Psoas muscle (tissue), 8 donors: ENCODE results near the gene METTL17. TPM values are rescaled to one million over a fixed set of nuclear protein-coding genes. Genes with fewer than 3 reads are reported as not detected.
"Not testable (repeated sequence)": the region's sequence is repeated elsewhere in the genome, so short reads cannot be mapped to it uniquely, and the experiment has no call there.

ENCODE experiments used
- ATAC-seq, 4 donors: fragments of 200-7000 bp; cut with Tn5 transposase; one replicate each; pipeline ENCODE4 v1.9.1; 2020; ENCODE audit warnings: moderate library complexity in 3 of 4, mild to moderate bottlenecking in 2 of 4
- DNase-seq, 2 donors: peaks; one replicate each; pipeline ENCODE4 v3.0.0-alpha.2; 2020
- H3K27ac ChIP-seq: fragments of 200-600 bp; one replicate; pipeline ENCODE4 v1.8.0; 2022
- H3K27me3 ChIP-seq, 3 donors: fragments of 200-600 bp in 1 of 3; one replicate each; pipeline versions ENCODE4 v1.6.1 to v1.8.0; 2013 to 2022; ENCODE audit warnings: low read length in 2 of 3, mild to moderate bottlenecking in 2 of 3, moderate library complexity in 1 of 3; ENCODE audit not compliant: insufficient read depth in 3 of 3
- H3K36me3 ChIP-seq, 2 donors: fragments of 200-600 bp in 1 of 2; one replicate each; pipeline versions ENCODE4 v1.6.1 to v1.8.0; 2013 to 2022; ENCODE audit warnings: low read depth in 1 of 2, mild to moderate bottlenecking in 1 of 2, moderate library complexity in 1 of 2; ENCODE audit not compliant: insufficient read depth in 1 of 2
- H3K4me1 ChIP-seq: fragments of 200-600 bp; one replicate; pipeline ENCODE4 v1.8.0; 2022
- H3K4me3 ChIP-seq: fragments of 200-600 bp; one replicate; pipeline ENCODE4 v1.8.0; 2022; ENCODE audit warnings: mild to moderate bottlenecking
- H3K9me3 ChIP-seq: fragments of 200-600 bp; one replicate; pipeline ENCODE4 v1.8.0; 2022
- WGBS, 3 donors: extraction: QIAGEN DNeasy Blood & Tissue Kit; methylation state at CpG; one replicate each; pipeline versions ENCODE4 v1.1.6 to v1.1.7; 2013; 5-methylcytosine and 5-hydroxymethylcytosine counted together
- intact Hi-C, 2 donors: fragments of 100-400 bp; cut with DNase I; formaldehyde crosslinking; loops; one replicate each; pipeline versions ENCODE4 v1.11.0 to v1.14.2; 2022
- polyA plus RNA-seq, 3 donors: library from polyadenylated mRNA; stranded (reverse); fragments of 200-250 nt; gene quantifications; one replicate each; pipeline ENCODE4 v1.2.3, GENCODE V29; 2013
- total RNA-seq, 4 donors: library from RNA; stranded (reverse); fragmentation: NEBNext Ultra II Directional in 2 of 4; extraction: Animal tissue kit (Norgen Biotek cat#: 25700) in 2 of 4; gene quantifications; one replicate each; pipeline versions ENCODE4 v1.2.1 to v1.2.4, GENCODE V29; 2021 to 2023
- TF ChIP-seq, protein P1 (sequence below): fragments of 200-600 bp; IDR thresholded peaks from one replicate; pipeline ENCODE4 v1.8.0; 2022; ENCODE audit warnings: antibody characterized with exemption
- donor health status: healthy with polysubstance abuse.
- donor health status: DM: no; HTN: no; CAD: no; lungs with moderate emphysema.
- donor health status: Bipolar disorder and iron deficiency.
- donor health status: healthy.
- donor health status: DM: yes; HTN: yes; CAD: no.
- donor health status: DM: no; HTN: no; CAD: no.
- donor health status: DM: no; HTN: no; CAD: no.
- donor health status: DM: yes; HTN: yes; CAD: no.

METTL17 gene
- total and polyA plus RNA-seq, 7 donors = 24.6 to 55.7 (median 38.0) TPM

DNA sequence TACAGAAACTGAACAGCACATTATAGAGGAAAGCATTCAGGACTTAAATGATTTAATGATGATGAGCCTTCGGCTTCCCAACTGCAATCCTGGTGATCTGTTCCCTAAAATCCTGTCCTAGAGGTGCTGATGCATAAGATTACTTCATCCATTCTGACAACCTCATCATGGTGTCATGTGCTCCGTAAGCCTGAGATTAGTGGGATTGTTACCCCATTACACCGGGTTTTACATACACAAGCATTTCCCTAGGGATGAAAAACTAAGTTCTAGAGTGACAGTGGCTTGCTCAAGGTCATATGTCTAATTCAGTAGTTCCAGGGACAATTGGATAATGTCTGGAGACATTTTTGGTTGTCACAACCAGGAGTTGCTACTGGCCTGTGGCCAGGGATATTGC, 47.4 kb downstream of the METTL17 start:
- ATAC-seq = no peak
- H3K9me3 ChIP-seq = no peaks in the 10 kb centered on the region
- no peaks in the 10 kb centered on the region for H3K27me3 ChIP-seq
- no peak for DNase-seq
- TF ChIP-seq, protein P1, sequence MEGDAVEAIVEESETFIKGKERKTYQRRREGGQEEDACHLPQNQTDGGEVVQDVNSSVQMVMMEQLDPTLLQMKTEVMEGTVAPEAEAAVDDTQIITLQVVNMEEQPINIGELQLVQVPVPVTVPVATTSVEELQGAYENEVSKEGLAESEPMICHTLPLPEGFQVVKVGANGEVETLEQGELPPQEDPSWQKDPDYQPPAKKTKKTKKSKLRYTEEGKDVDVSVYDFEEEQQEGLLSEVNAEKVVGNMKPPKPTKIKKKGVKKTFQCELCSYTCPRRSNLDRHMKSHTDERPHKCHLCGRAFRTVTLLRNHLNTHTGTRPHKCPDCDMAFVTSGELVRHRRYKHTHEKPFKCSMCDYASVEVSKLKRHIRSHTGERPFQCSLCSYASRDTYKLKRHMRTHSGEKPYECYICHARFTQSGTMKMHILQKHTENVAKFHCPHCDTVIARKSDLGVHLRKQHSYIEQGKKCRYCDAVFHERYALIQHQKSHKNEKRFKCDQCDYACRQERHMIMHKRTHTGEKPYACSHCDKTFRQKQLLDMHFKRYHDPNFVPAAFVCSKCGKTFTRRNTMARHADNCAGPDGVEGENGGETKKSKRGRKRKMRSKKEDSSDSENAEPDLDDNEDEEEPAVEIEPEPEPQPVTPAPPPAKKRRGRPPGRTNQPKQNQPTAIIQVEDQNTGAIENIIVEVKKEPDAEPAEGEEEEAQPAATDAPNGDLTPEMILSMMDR = no peak
- peaks cover 49% of the 10 kb centered on the region for H3K4me1 ChIP-seq
- no peaks in the 10 kb centered on the region for H3K36me3 ChIP-seq
- H3K27ac ChIP-seq = peak overlapping the region; percentile 28
- intact Hi-C loops = no loop called here
- H3K4me3 ChIP-seq = no peak overlapping the region
- whole genome bisulfite sequencing, 3 donors = 48 to 68% (median 51%) methylated on average over 3 of the region's 3 CpGs

DNA sequence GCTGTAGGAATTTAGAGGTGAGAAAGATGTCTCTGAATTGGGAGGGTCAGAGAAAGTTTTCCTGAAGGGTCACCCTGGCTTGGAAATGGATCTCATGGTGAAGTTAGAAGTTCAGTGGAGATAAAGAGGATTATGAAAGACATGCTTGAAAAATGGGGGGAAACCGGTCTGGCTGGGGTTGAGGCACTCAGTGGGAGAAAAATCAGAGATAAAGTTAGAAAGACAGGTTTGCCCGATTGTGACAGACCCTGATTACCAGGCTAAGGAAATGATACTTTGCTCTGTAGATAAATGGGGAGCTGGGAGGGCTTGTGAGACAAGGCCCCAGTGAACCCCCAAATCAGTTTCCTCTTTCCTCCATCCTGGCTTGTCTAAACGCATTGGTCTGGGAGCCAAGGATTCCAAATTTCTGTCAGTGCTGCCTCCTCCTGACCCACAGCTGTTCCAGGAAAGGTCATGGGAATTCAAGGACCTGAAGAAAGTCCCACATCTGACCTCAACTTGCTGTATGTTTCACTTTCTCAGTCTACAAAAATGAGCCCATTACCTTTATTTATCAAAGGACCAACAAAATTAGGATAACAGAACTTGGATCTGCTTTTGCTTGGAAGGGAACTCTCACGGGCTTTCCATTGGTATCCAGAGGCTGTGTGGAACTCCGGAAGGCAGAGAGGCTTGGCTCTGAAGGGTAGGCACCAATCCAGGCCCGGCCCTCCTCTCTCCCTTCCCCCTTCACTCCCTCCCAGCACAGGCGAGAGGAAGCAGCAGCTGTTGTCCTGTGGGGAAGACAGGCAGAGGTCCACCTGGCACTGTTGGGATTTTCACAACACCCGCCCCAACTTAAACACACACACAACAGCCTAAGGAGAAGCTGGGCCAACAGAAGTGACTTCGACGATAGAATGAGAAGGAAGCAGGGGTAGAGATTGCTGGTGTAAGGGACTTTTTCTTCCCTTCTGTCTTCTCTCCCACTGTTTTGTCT, 49.0 kb downstream of the METTL17 start:
- peak overlapping the region; percentile 36 for H3K4me3 ChIP-seq
- peaks cover 65% of the 10 kb centered on the region for H3K4me1 ChIP-seq
- no peaks in the 10 kb centered on the region for H3K9me3 ChIP-seq
- H3K36me3 ChIP-seq = no peaks in the 10 kb centered on the region
- intact Hi-C loops = loop anchor here (1.0 kb wide), 2 partner anchors 13 to 24 kb away; partner anchors contain the start of gene NDRG2 (in 1 of the 2)
- DNase-seq (peak; percentile 90 to 96), ATAC-seq (peak; percentile 91 to 95 (median 92))
- TF ChIP-seq, protein P1 = no peak
- peak overlapping the region; percentile 84 for H3K27ac ChIP-seq
- WGBS, 3 donors = 6 to 11% (median 10%) methylated on average over 10 of the region's 10 CpGs
- H3K27me3 ChIP-seq = no peaks in the 10 kb centered on the region

DNA sequence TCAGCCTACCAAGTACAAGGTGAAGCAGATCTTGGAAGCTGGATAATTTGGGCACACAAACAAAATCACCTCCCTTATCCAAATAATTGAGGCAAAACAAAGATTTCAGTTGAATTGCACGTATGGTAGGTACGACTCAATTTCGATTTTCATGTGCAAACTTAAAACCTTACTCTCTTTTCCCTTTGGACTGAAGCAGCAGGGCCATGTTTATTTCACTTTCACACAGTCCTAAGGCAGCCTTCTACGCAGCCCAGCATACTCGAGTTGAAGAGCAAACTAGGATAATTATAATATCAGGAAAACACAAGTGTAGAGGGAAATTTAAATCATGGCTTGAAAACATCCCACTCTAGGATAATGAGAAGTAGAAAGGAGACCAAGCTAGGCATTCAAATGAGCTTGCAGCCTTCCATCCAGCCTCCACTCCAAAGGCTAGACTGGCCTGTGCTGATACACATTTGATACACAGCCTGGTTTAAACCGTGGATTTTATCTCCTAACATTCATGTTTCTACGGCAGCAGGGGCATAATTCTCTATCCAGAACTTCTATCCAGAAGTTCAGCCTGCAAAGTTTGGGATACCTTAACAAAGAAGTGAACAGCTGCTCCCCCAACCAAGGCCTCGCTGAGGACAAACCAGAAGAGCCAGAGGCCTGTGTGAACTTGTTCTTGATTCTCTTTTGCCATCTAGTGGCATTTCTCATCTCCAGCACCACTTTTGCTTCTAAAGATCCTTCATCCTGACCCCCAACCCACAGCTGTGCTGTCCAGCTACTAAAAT, 50.0 kb downstream of the METTL17 start:
- Histone ChIP-seq H3K9me3 (no peaks in the 10 kb centered on the region), H3K4me3 (peak overlapping the region; percentile 36), H3K36me3 (no peaks in the 10 kb centered on the region), H3K4me1 (peaks cover 73% of the 10 kb centered on the region), H3K27ac (peak overlapping the region; percentile 84), H3K27me3 (no peaks in the 10 kb centered on the region)
- 27 to 47% (median 33%) methylated on average over 8 of the region's 8 CpGs for WGBS, 3 donors
- intact Hi-C loops = loop anchor here (1.0 to 5.0 kb wide), 4 partner anchors 14 to 342 kb away; partner anchors contain the start of gene NDRG2 (in 1 of the 2)
- peak; percentile 32 to 70 for DNase-seq
- ATAC-seq = peak; percentile 62 to 78 (median 68)
- TF ChIP-seq, protein P1 = peak; percentile 80

DNA sequence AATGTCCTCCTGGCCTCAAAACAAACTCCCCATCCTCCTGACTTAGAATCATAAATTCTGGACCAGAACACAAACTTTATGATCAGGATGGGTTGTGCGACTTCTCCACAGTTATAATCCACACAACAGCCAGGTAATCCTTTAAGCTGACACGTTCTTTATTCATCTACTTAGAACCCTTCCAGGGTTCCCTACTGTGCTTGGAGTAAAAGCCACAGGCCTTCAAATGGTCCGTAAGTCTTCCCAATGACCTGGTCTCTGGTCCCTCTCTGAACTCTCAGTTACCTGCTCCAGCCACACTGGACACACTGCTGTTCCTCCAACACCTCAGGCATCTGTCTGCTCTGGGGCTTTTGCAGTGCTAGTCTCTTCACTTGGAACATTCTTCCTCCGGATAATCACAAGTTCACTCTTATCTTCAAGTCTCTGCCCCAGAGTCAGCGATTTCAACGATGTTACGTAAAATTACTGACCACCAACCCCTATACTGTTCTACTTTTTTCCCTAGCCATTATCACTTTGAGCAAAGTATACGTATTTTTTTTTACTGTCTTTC, 50.7 kb downstream of the METTL17 start:
- Histone ChIP-seq H3K9me3 (no peaks in the 10 kb centered on the region), H3K4me1 (peaks cover 73% of the 10 kb centered on the region), H3K27ac (no peak overlapping the region), H3K4me3 (no peak overlapping the region), H3K36me3 (no peaks in the 10 kb centered on the region), H3K27me3 (no peaks in the 10 kb centered on the region)
- ATAC-seq (no peak), DNase-seq (no peak)
- TF ChIP-seq, protein P1 = no peak
- intact Hi-C loops = loop anchor here (1.0 to 5.0 kb wide), 3 partner anchors 26 to 343 kb away; no protein-coding TSS in a partner anchor
- 73 to 84% (median 76%) methylated on average over 8 of the region's 8 CpGs for WGBS, 3 donors

DNA sequence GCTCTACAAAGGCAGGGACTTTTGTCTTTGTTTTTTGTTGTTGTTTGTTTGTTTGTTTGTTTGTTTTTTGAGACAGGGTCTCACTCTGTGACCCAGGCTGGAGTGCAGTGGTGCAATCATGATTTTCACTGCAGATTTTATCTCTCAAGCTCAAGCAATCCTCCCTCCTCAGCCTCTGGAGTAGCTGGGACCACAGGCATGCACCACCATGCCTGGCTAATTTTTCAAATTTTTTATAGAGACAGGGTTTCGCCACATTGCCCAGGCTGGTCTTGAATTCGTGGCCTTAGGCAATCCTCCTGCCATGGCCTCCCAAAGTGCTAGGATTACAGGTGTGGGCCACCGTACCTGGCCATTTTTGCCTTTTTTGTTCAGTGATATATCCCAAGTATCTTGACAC, 51.2 kb downstream of the METTL17 start:
- peaks cover 73% of the 10 kb centered on the region for H3K4me1 ChIP-seq
- WGBS, 3 donors = 85 to 90% (median 90%) methylated on average over 3 of the region's 3 CpGs

More for the DNA sequence above, 51.2 kb downstream of the METTL17 start:
- not testable (repeated sequence) for H3K27me3 ChIP-seq, ATAC-seq, DNase-seq, H3K4me3 ChIP-seq, H3K36me3 ChIP-seq, H3K9me3 ChIP-seq
- peak overlapping the region; percentile 32 for H3K27ac ChIP-seq
- intact Hi-C loops = loop anchor here (1.0 to 5.0 kb wide), 3 partner anchors 27 to 344 kb away; no protein-coding TSS in a partner anchor
